CD4-positive, alpha-beta T cell treated with Interleukin-6 at 100 ng/mL for 8 hours (primary cell): Measurements from ENCODE around the gene ANKRD39.

Experiments
- DNase-seq: peaks from one replicate; pipeline ENCODE4 v3.0.0-alpha.2; 2020; ENCODE audit warnings: mixed read lengths, low spot score

ANKRD39 gene

GRCh38 chr2:96826546-96827278 is 31.1 kb downstream of the ANKRD39 start:
- DNase-seq, result no peak

- no peak for DNase-seq
These were observed 32.8 kb downstream of the ANKRD39 start for GRCh38 chr2:96825057-96825456.

GRCh38 chr2:96824079-96824870 is 33.5 kb downstream of the ANKRD39 start:
- no peak for DNase-seq

DNA sequence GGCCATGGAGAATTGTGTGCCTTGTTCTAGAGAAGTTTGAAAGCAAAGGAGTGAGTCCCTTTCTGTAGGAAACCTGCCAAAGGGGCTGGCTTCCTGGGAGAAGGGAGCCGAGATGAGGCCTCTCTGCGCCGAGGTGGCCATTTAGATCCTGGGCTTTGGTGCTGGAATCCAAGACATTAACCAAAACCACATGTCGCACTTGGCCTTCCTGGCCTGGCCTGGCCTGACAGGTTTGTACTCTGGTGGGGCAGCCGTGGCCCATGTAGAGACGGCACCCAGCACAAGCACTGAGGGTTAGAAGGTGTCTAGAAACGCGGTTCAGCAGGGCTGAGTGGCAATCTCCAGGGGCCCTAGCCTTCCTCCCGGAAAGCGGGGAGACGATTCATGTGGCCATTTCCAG is 34.6 kb downstream of the ANKRD39 start:
- no peak for DNase-seq

- DNase-seq, result no peak
These were observed 35.0 kb downstream of the ANKRD39 start for GRCh38 chr2:96822786-96823185.

DNA sequence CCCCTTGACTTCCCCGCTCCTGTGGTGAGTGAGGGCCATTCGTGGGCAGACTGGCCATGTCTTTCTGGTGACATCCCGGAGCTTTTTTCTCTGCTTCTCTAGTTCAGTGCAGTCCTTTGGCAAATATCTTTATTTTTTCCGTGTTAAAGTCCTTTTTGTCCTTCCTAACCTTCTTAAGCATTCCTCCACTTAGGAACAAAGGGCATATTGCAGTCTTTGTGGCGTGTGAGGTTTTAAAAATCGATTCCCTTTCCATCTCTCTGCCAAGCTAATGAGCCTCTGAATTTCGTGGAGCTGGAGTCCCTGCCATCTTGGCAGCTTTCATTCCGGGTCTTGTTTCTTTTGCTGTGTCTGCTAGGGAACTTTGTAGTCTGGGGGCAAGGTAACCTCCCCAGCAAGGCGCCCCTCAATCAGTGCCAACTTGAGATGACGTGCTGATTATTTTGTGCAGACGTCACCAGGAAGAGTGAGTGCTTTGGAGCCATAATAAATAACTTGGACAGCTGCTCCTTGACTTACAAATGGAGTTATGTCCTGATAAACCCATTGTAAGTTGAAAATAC is 36.6 kb downstream of the ANKRD39 start:
- no peak for DNase-seq

- no peak for DNase-seq
These were observed 37.8 kb downstream of the ANKRD39 start for GRCh38 chr2:96819876-96820511.

GRCh38 chr2:96819128-96819875 is 38.5 kb downstream of the ANKRD39 start:
- DNase-seq, result no peak

DNA sequence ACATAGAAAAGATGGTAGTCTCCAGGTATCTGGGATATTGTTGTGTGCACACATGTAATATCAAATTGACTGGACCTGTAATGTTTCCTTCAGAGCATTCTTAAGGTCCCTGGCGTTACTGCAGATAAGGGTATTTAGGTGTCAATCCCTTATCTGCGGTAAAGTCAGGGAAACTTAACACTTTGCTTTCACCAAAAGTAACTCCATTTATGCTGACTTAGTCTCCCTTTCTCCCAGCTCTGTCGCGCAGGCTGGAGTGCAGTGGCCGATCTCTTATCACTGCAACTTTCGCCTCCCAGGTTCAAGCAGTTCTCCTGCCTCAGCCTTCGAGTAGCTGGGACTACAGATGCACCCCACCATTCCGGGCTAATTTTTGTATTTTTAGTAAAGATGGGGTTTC is 39.9 kb downstream of the ANKRD39 start:
- no peak for DNase-seq

DNA sequence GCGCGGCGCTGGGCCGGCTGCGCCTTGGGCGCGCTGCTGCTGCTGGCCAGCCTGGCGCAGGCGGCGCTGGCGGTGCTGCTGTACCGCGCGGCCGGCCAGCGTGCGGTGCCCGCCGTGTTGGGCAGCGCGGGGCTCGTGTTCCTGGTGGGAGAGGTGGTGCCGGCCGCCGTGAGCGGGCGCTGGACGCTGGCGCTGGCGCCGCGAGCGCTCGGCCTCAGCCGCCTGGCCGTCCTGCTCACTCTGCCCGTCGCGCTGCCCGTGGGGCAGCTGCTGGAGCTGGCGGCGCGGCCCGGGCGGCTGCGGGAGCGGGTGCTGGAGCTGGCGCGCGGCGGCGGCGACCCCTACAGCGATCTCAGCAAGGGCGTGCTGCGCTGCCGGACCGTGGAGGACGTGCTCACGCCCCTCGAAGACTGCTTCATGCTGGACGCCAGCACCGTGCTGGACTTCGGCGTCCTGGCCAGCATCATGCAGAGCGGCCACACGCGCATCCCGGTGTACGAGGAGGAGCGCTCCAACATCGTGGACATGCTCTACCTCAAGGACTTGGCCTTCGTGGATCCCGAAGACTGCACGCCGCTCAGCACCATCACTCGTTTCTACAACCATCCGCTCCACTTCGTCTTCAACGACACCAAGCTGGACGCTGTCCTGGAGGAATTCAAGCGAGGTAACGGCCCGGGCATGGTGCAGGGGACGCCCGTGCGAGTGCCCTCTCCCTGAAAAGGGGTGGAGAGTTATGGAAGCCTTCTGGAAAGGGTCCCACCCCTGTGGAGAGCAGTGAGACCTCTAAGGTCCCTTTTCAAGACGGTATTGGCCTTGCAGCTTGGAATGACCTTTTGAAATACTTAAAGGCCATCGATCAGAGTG is 40.7 kb downstream of the ANKRD39 start:
- DNase-seq, result no peak

DNA sequence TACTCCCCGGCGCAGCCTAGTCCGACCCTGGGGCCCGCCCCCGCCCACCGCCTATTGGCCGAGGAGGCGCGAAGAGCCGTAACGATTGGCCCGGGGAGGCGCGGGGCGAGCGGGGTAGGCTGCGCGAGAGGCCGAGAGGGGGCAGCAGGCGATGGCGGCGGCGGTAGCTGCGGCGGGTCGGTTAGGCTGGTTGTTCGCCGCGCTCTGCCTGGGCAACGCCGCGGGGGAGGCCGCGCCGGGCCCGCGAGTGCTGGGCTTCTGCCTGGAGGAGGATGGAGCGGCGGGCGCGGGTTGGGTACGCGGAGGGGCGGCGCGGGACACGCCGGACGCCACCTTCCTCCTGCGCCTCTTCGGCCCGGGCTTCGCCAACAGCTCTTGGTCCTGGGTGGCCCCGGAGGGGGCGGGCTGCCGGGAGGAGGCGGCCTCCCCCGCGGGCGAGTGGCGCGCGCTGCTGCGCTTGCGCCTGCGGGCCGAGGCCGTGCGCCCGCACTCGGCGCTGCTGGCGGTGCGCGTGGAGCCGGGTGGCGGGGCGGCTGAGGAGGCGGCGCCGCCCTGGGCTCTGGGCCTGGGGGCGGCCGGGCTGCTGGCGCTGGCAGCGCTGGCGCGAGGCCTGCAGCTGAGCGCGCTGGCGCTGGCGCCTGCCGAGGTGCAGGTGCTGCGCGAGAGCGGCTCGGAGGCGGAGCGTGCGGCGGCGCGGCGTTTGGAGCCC is 41.5 kb downstream of the ANKRD39 start, which contains the start of gene CNNM3:
Gene CNNM3, plus strand, starts transcription at position 142 of the 709 bp plus-strand sequence. Its CDS starts 10 bp downstream, at position 152.
- DNase-seq, result peak; percentile 95

- DNase-seq, result no peak
These were observed 42.3 kb downstream of the ANKRD39 start for GRCh38 chr2:96815326-96816126.

DNA sequence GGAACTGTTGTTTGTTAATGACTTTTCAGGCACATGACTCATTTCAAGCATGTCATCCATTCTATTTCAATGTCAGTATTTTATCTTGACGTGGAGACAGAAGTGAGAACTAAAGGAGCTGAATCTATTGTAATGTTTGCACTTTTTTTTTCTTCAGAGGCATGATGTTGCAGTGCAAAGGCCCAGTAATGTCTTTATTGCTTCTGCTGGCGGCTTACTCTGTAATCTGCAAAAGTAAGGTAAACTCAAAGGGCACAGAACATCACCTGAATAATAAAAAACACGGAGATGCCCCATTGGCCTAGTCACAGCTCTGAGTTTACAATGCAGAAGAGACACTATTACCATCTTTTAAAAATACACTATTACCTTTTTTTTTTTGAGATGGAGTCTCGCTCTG is 44.2 kb downstream of the ANKRD39 start:
- DNase-seq, result no peak

DNA sequence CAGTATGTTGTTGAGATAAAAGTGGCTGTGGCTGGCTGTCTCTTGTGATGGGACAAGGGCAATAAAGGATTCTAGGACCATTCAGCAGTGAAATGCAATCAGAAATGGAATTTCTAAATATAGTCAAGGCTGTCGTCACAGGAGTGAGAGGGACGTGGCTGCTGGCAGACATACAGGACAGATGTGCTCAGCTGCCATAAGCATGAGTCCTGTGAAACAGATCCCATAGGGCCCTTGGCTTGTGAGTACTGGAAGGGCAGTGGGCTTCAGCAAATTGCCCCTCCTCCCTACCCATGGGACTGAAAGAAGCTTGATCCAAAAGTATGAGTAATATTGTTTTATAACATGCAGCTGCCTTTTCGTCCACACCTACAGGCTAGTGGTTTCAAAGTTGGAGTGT is 45.9 kb downstream of the ANKRD39 start:
- no peak for DNase-seq

DNA sequence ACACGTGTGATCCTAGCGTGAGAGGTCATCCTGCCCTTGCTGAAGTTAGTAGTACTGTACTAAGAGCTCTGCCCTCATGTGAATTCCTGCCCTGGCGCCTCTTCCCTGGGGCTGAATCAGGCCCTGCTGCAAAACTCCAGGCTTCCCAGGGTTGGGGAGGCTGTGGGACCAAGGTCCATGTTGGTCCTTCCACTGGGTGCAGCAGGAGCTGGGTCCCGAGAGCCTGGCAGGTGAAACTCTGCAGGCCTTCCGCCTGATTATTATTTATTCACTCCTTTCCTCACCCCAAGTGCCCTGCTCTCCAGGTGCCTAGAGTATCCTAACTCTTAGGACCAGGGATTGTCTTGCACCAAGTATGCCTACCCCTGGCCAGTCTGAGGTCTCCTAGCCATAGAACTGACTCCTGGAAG is 47.0 kb downstream of the ANKRD39 start:
- DNase-seq, result no peak

- no peak for DNase-seq
These were observed 47.6 kb downstream of the ANKRD39 start for GRCh38 chr2:96809951-96810782.

- DNase-seq, result no peak
These were observed 48.5 kb downstream of the ANKRD39 start for GRCh38 chr2:96809216-96809882.
